ENCODE measurements around the gene SCRN2.

Gene SCRN2

GRCh38 chr17:47829870-47830269 lies 11.2 kb downstream of the SCRN2 start:
- Histone ChIP-seq H3K36me3 (ENCODE audit: control insufficient read depth, insufficient read depth, low read length, severe bottlenecking) (peaks cover 38% of the 10 kb centered on the region), H3K9me3 (ENCODE audit: control insufficient read depth, low read length) (no peaks in the 10 kb centered on the region), H3K4me1 (ENCODE audit: control insufficient read depth, insufficient read depth, low read length) (peaks cover 17% of the 10 kb centered on the region), H3K27me3 (replicated peaks; ENCODE audit: control insufficient read depth, insufficient read depth, low read length) (no peaks in the 10 kb centered on the region), H3K9ac (ENCODE audit: low read length) (peak overlapping the region; percentile 94), H3K4me3 (ENCODE audit: low read length) (peak overlapping the region; percentile 97)
- DNase-seq (ENCODE audit: low read depth), result no peak

- Histone ChIP-seq H3K9ac (ENCODE audit: low read length) (no peak overlapping the region), H3K4me3 (ENCODE audit: low read length) (no peak overlapping the region), H3K27me3 (replicated peaks; ENCODE audit: control insufficient read depth, insufficient read depth, low read length) (no peaks in the 10 kb centered on the region), H3K36me3 (ENCODE audit: control insufficient read depth, insufficient read depth, low read length, severe bottlenecking) (peaks cover 44% of the 10 kb centered on the region), H3K9me3 (ENCODE audit: control insufficient read depth, low read length) (no peaks in the 10 kb centered on the region), H3K4me1 (ENCODE audit: control insufficient read depth, insufficient read depth, low read length) (peaks cover 13% of the 10 kb centered on the region)
- no peak for DNase-seq (ENCODE audit: low read depth)
Observed at GRCh38 chr17:47823519-47823918, 17.6 kb downstream of the SCRN2 start.

GRCh38 chr17:47822785-47823184 lies 18.3 kb downstream of the SCRN2 start:
- no peaks in the 10 kb centered on the region for H3K27me3 ChIP-seq (replicated peaks; ENCODE audit: control insufficient read depth, insufficient read depth, low read length)
- H3K4me1 ChIP-seq (ENCODE audit: control insufficient read depth, insufficient read depth, low read length), result peaks cover 13% of the 10 kb centered on the region
- H3K9me3 ChIP-seq (ENCODE audit: control insufficient read depth, low read length), result no peaks in the 10 kb centered on the region
- H3K4me3 ChIP-seq (ENCODE audit: low read length), result no peak overlapping the region
- DNase-seq (ENCODE audit: low read depth), result no peak
- H3K9ac ChIP-seq (ENCODE audit: low read length), result no peak overlapping the region
- H3K36me3 ChIP-seq (ENCODE audit: control insufficient read depth, insufficient read depth, low read length, severe bottlenecking), result peaks cover 39% of the 10 kb centered on the region

GRCh38 chr17:47821424-47822391 lies 19.4 kb downstream of the SCRN2 start, which contains the start of gene OSBPL7:
Gene OSBPL7 (minus strand): TSS chr17:47821794. CDS start chr17:47820278, 1,516 bp downstream.
- DNase-seq (ENCODE audit: low read depth), result peak; percentile 84
- Histone ChIP-seq H3K4me3 (ENCODE audit: low read length) (peak within 1 kb of the TSS; percentile 79), H3K27me3 (replicated peaks; ENCODE audit: control insufficient read depth, insufficient read depth, low read length) (no peaks in the 10 kb centered on the region), H3K4me1 (ENCODE audit: control insufficient read depth, insufficient read depth, low read length) (peaks cover 13% of the 10 kb centered on the region), H3K9ac (ENCODE audit: low read length) (peak within 1 kb of the TSS; percentile 66), H3K9me3 (ENCODE audit: control insufficient read depth, low read length) (no peaks in the 10 kb centered on the region), H3K36me3 (ENCODE audit: control insufficient read depth, insufficient read depth, low read length, severe bottlenecking) (peaks cover 31% of the 10 kb centered on the region)

- Histone ChIP-seq H3K27me3 (replicated peaks; ENCODE audit: control insufficient read depth, insufficient read depth, low read length) (no peaks in the 10 kb centered on the region), H3K36me3 (ENCODE audit: control insufficient read depth, insufficient read depth, low read length, severe bottlenecking) (peaks cover 24% of the 10 kb centered on the region), H3K4me3 (ENCODE audit: low read length) (peak overlapping the region; percentile 79), H3K9ac (ENCODE audit: low read length) (peak overlapping the region; percentile 66), H3K4me1 (ENCODE audit: control insufficient read depth, insufficient read depth, low read length) (peaks cover 13% of the 10 kb centered on the region), H3K9me3 (ENCODE audit: control insufficient read depth, low read length) (no peaks in the 10 kb centered on the region)
- no peak for DNase-seq (ENCODE audit: low read depth)
Observed at GRCh38 chr17:47821031-47821423, 20.0 kb downstream of the SCRN2 start.

- Histone ChIP-seq H3K4me1 (ENCODE audit: control insufficient read depth, insufficient read depth, low read length) (peaks cover 13% of the 10 kb centered on the region), H3K9ac (ENCODE audit: low read length) (no peak overlapping the region), H3K36me3 (ENCODE audit: control insufficient read depth, insufficient read depth, low read length, severe bottlenecking) (peaks cover 17% of the 10 kb centered on the region), H3K9me3 (ENCODE audit: control insufficient read depth, low read length) (no peaks in the 10 kb centered on the region), H3K4me3 (ENCODE audit: low read length) (no peak overlapping the region), H3K27me3 (replicated peaks; ENCODE audit: control insufficient read depth, insufficient read depth, low read length) (no peaks in the 10 kb centered on the region)
- no peak for DNase-seq (ENCODE audit: low read depth)
Observed at GRCh38 chr17:47820033-47820789, 20.9 kb downstream of the SCRN2 start.

- no peak for DNase-seq (ENCODE audit: low read depth)
- H3K9me3 ChIP-seq (ENCODE audit: control insufficient read depth, low read length), result no peaks in the 10 kb centered on the region
- H3K4me1 ChIP-seq (ENCODE audit: control insufficient read depth, insufficient read depth, low read length), result peaks cover 13% of the 10 kb centered on the region
- H3K4me3 ChIP-seq (ENCODE audit: low read length), result no peak overlapping the region
- no peaks in the 10 kb centered on the region for H3K27me3 ChIP-seq (replicated peaks; ENCODE audit: control insufficient read depth, insufficient read depth, low read length)
- no peak overlapping the region for H3K9ac ChIP-seq (ENCODE audit: low read length)
- peaks cover 15% of the 10 kb centered on the region for H3K36me3 ChIP-seq (ENCODE audit: control insufficient read depth, insufficient read depth, low read length, severe bottlenecking)
Observed at GRCh38 chr17:47819475-47819874, 21.6 kb downstream of the SCRN2 start.

GRCh38 chr17:47818002-47818695 lies 22.9 kb downstream of the SCRN2 start:
- Histone ChIP-seq H3K4me1 (ENCODE audit: control insufficient read depth, insufficient read depth, low read length) (peaks cover 13% of the 10 kb centered on the region), H3K36me3 (ENCODE audit: control insufficient read depth, insufficient read depth, low read length, severe bottlenecking) (peaks cover 1% of the 10 kb centered on the region)
- no peak for DNase-seq (ENCODE audit: low read depth)

GRCh38 chr17:47816947-47817346 lies 24.1 kb downstream of the SCRN2 start:
- Histone ChIP-seq H3K9ac (ENCODE audit: low read length) (no peak overlapping the region), H3K27me3 (replicated peaks; ENCODE audit: control insufficient read depth, insufficient read depth, low read length) (no peaks in the 10 kb centered on the region), H3K9me3 (ENCODE audit: control insufficient read depth, low read length) (no peaks in the 10 kb centered on the region), H3K4me3 (ENCODE audit: low read length) (no peak overlapping the region), H3K36me3 (ENCODE audit: control insufficient read depth, insufficient read depth, low read length, severe bottlenecking) (no peaks in the 10 kb centered on the region), H3K4me1 (ENCODE audit: control insufficient read depth, insufficient read depth, low read length) (peaks cover 8% of the 10 kb centered on the region)
- no peak for DNase-seq (ENCODE audit: low read depth)

More at GRCh38 chr17:47818002-47818695, 22.9 kb downstream of the SCRN2 start:
- Histone ChIP-seq H3K9ac (ENCODE audit: low read length) (no peak overlapping the region), H3K4me3 (ENCODE audit: low read length) (no peak overlapping the region), H3K9me3 (ENCODE audit: control insufficient read depth, low read length) (no peaks in the 10 kb centered on the region), H3K27me3 (replicated peaks; ENCODE audit: control insufficient read depth, insufficient read depth, low read length) (no peaks in the 10 kb centered on the region)

GRCh38 chr17:47816111-47816735 lies 24.9 kb downstream of the SCRN2 start:
- no peak overlapping the region for H3K9ac ChIP-seq (ENCODE audit: low read length)
- no peak for DNase-seq (ENCODE audit: low read depth)
- H3K9me3 ChIP-seq (ENCODE audit: control insufficient read depth, low read length), result no peaks in the 10 kb centered on the region
- H3K4me3 ChIP-seq (ENCODE audit: low read length), result no peak overlapping the region
- no peaks in the 10 kb centered on the region for H3K27me3 ChIP-seq (replicated peaks; ENCODE audit: control insufficient read depth, insufficient read depth, low read length)
- peaks cover 4% of the 10 kb centered on the region for H3K4me1 ChIP-seq (ENCODE audit: control insufficient read depth, insufficient read depth, low read length)
- no peaks in the 10 kb centered on the region for H3K36me3 ChIP-seq (ENCODE audit: control insufficient read depth, insufficient read depth, low read length, severe bottlenecking)
